Activated T-helper 1 cell treated with anti-CD3 and anti-CD28 coated beads, Interleukin-2, amount 50 U/mL, for 16 hours (primary cell): Measurements from ENCODE around the gene ERFL.
A peak's percentile ranks its signal among the peaks of the same experiment; 100 is the strongest.

ENCODE experiments used
- DNase-seq, 2 donors: peaks; one replicate each; pipeline ENCODE4 v3.0.0-alpha.2; 2020; ENCODE audit warnings: low read depth in 1 of 2, low spot score in 1 of 2

Gene ERFL

DNA sequence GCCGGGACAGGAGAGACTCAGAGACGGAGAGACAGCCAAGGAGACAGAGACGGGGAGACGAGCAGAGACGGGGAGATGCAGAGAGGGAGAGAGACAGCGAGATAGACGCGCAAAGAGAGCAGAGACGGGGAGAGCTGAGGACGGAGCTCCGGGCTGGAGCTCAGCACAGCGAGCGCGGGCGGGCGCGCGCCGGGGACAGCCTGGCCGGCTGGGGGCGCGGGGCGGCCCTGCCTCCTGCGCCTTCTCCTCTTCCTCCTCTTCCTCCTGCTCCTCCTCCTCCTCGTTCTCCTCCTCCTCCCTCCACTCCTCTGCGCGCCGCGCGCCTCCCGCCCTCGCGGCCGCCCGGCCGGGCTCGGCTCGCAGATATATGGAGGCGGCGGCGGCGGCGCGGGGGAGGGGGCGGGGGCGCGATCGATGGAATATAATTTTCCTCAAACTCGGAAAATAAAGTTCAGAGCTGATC, at the start of gene ERFL:
Gene ERFL, minus strand, starts transcription at position 229 of the 463 bp plus-strand sequence. CDS start 15,530 bp downstream, outside the sequence.
- no peak for DNase-seq

DNA sequence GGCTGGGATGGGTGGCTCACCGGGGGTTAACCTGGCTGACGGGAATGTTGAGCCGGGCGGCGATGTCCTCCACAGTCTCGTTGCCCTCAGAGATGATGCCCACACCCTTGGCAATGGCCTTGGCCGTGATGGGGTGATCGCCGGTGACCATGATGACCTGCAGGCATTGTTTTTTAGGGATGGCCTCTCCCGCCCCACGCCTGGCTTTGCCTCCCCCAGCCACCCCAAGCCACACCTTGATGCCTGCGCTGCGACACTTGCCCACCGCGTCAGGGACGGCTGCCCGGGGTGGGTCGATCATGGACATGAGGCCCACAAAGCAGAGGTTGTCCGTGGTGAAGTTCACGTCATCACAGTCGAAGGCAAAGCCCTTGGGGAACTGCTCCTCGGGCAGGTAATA, 49.7 kb upstream of the ERFL start:
- no peak for DNase-seq

DNA sequence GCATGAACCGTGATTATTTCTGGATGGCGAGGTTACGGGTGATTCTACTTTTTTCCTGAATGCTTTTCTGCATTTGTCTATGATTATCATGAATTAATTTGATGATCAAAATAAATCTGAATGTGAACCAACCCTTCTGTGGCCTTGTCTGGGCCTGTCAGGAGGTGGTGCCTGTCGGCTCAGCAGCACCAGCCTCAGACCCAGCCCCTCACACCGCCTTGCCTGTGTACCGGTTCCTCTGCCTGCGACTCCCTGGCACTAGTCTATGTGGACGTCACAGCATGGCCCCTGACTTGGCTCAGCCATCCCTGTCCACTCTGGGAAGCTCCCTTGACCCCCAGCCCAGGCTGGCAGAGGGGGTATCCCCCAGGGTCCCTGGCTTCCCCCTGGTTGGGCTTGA, 46.4 kb upstream of the ERFL start:
- DNase-seq: no peak

DNA sequence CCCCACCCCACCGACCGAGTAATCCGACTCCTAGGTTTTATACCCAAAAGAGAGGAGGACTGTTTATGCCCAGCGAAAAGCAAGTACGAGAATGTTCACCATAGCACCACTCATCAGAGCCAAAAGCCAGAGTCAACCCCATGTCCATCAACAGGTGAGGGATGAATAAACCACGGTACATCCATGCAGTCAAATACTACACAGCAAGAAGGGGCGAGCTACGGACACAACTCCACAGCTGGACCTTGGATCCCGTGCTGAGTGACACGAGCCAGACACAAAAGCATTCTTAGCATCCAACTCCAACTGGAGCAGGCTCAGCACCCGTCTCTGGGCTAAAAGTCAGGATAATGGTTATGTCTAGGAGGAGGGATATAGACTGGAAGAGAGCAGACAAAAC, 43.1 kb upstream of the ERFL start:
- no peak for DNase-seq

DNA sequence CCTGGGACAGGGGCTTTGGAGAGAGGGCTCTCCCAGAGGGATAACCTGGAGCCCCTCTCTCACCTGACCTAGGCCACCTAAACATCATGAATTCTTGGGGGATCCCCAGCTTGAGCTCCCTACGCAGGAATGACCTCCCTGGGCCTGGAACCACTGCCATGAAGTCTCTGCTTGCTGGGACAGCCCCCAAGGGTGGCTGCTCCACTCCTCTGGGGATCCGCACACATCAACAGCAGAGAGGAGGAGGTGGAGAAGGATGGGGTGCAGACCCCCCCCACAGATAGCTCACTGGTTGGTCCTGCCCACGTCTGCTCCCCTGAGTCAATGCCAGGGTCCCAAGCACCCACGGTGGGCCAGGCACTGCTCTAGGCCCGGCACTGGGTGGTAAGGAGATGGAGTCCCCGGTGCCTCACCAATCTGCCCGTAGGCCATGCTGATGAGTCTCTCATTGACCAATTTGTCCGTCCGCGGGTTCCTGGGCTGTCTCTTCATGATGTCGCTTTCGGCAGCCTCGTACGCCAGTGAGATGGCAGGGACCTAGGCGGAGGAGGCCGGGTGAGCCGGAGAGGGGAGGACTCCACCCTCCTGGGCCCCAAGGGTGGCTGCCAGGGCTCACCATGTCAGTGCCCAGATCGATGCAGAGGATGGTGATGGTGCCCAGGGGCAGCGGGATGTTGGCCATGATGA, 41.7 kb upstream of the ERFL start:
- no peak for DNase-seq

DNA sequence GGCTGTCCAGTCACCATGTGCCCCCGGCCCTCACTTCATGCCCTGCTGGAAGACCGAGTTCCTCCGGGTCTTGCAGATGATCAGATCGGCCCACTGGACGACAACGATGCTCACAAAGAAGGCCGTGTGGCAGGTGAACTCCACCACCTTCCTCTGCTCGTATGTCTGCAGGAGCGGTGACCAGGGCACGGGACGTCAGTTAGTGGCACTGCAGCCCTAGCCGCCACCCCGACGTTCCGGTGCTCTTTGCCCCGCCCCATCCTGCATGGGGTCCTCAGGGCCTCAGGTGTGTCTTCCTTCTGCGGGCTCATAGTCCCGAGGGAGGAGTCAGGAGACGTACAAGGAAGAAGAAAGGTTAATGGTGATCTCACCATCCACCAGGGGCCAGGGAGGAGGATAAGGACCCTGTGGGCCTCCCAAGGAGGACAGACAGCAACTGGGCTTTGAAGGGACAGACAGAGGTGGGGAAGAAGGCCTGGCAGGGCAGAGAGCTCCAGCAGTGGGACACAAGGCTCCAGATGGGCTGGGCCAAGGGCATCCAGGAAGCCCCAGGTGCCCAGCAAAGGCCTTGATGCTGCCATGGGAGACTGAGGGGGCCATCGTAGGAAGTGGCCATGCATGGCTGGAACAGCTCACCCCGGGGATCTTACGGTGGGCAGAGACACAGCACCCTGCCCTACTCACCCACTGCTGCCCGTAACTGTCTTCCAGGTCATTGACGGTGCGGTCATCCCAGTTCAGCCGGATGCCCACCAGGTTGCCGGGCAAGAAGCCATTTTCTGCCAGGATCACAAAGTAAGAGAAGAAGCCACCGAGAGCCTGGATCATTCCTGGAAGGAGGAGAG, 40.7 kb upstream of the ERFL start:
- DNase-seq: no peak

DNA sequence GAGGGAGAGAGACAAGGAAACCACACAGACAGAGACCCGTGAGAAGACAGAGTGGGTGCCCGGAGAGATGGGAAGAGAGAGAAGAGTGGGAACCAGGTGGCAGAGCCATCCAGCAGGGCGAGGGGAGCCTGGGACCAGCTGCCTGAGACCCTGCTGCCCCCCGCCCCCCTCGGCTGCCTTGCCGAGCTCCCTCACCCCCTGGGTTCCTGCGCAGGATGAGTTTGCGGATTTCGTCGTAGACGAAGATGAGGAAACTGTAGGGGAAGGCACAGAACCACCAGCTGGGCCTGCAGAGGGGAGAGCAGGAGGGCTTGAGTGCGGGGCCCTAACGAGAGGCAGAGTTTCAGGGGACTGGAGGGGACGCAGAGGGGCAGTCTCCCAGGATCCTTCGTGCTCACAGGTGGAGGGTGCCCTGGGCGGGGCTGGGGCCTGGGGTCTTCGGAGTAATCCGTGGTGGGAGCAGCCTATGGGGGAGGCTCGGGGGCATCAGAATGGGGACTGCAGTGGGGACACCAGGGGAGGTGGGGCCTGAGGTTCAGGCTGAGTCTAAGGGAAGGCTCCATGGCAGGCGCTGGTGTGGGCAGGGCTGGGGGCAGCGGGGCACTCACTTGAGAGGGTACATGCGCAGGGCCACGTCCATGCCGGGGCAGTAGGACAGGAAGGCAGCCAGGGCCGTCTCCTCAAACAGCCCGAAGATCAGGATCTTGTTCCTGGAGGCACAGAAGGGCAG, 39.0 kb upstream of the ERFL start:
- no peak for DNase-seq

DNA sequence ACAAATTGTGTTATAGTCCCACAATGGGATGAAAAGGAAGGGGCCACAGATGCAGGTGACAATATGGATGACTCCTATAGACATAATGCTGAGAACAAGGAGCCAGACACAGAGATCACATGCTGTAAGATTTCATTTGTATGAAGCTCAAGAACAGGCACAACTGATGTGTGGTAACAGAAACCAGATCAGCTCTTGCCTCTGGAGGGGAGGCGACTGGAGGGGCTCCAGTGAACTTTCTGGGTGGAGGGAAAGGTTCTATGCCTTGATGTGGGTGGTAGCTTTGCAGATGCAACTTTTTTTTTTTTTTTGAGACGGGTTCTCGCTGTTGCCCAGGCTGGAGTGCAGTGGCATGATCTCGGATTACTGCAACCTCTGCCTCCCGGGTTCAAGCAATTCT, 36.9 kb upstream of the ERFL start:
- no peak for DNase-seq

DNA sequence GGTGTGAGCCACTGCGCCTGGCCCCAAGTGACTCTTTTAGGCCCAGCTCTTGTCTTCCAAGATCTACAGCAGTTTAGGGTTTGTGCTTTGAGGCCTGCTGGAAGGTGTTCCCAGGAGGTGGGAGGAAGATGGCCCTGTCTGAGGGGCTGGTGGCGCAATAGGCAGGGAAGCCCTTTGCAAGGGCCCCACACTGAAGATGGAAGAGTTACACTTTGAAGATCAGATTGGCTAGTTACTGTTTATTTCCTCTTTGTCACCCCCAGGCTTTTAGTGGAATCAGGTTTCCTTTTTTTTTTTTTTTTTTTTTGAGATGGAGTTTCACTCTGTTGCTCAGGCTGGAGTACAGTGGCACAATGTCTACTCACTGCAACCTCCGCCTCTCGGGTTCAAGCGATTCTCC, 32.7 kb upstream of the ERFL start:
- no peak for DNase-seq

DNA sequence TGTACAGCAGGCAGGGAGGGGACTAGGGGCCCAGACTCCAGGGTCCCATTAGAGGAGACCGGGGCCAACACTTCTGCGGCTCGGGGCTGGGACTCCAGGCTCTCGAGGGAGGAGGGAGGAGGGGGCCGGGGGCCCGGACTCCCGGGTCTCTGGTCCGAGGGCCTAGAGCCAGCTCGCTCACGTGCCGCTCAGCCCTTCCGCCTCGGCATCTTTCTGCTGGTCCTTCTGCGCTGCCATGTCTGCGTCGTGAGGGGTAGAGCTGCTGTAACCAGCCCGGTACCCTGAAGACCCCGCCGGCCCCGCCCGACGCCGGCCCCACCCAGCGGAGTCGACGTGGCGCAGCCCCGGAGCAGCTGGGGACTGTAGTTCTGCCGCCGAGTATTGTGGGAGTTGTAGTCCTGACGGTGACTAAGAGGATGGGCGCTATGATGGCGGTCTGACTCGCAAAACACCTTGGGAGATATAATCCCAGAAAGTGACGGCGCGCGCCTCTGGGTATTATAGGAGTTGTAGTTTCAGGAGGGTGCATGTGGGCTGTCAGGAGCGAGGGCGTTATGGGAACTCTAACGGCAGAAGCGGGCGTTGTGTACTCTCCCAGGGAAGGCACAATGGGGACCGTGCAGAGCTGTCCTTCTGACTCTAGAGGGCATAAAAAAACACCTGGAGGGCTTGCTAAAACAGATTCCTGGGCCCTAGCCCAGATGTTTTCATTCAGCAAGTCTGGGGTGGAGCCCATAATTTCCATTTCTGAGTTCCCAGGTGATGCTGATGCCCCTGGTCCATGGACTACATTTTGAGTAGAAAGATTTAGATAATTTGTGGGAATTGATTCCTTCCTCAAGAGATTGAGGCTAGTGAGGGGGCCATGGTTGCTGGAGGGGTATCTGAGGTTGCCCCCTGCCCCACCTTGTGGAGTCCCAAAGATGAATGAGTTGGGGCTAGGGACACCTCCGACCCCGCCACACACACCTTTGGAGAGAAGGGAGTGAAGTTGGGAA, 31.1 kb upstream of the ERFL start, which contains the start of gene RABAC1:
Gene RABAC1, minus strand, starts transcription at position 266 of the 998 bp plus-strand sequence. Its CDS starts 29 bp downstream, at position 237.
- peak; percentile 72 to 79 for DNase-seq

DNA sequence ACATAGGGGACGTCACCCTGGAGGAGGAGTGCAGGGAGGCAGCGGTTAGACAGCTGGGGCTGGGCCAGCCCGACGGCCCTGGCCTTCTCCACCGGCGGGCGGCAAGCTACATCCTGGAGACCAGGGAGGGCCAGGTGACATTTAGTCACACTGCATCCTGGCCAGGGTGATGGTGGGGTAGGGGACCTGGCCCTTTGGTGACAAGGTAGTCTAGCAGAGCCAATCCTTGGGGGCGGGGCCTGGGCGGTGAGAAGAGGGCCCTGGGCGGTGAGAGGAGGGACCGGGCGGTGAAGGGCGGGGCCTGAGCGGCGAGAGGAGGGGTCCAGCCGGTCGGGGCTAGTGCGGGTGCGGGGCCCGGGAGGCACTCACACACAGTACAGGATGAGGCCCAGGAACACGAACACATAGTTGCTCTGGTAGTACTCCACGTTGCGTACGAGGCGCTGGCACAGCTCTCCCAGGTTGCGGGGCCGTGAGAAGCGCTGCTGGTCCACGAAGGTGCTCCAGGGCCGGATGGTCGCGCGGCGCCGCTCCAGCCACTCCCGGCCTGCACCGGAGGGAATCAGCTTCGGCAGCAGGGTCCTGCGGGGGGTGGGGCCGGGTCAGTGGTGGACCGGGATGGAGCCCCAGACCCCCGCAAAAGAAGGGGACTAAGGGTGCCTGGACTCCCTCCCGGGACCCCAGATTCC, 30.3 kb upstream of the ERFL start:
- DNase-seq: peak; percentile 65 to 71

DNA sequence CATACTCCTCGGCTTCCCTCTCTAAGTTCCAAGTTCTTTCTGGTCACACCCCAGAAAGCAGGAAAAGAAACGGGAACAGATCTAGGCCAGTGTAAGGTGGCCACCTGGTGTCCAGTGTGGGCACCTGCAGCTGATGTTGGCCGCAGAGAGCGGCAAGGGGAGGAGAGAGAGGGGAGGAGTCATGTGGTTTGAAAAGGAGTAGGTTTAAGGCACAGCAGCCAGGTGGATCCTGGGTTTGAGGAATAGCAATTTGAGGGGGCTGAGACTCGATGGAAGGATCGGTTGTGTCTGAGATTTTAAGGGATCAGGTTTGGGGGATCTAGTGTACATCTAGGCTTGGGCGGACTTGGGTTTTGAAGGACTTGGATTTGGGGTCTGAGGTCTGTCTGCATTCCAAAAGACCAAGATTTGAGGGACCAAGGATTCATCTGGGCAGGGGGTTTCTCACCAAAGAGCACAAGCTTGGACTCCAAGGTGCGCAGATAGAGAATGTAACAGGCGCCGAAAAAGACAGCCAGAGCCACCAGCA, 29.7 kb upstream of the ERFL start:
- DNase-seq: no peak

DNA sequence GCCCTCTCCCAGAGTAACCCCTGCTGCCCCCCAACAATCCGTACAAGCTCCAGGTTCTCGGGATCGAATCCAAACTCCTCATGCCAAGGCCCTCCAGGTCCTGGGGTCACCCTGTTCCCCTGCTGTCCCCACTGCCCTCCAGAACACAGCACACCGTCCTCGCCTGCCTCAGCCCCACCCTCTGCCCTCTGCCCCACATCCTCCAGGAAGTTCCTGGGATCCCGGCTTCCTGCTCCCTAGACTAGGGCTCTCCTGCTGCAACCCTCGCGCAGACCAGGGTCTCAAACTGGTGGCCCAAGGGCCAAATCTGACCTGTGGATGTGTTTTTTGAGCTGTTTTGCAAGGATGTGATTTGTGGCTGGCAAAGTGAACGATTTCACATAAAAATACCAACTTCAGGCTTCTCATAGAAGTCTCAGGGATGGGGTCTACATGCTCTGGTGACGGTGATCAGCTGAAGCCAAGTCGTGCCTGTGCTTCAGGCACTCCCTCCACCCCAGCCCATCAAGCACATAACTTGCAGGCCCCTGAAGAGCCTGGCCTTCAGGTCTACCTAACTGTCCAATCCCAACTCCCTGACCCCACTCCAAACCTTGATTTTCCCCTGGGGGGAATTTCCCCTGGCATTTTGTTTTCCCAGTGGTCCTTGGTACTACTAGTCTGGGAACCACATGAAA, 29.1 kb upstream of the ERFL start:
- no peak for DNase-seq

DNA sequence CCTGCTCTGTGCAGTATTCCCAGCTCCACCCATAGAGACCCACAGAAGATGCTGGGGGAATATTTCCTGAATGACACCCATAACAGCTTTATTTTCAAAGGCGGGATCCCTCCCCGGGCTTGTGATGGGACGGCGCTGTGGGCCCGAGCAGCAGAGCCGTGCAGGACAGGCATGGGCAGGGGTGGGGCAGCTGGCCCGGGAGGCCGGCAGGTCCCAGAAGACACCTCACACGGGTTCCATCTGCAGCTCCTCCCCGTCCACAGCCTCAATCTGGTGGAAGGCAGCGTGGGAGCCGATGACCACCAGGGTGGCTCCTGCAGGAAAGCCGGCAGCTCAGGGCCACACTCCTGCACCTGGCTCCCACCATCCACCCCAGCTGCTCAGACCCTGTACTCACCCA, 28.4 kb upstream of the ERFL start:
- DNase-seq: no peak

DNA sequence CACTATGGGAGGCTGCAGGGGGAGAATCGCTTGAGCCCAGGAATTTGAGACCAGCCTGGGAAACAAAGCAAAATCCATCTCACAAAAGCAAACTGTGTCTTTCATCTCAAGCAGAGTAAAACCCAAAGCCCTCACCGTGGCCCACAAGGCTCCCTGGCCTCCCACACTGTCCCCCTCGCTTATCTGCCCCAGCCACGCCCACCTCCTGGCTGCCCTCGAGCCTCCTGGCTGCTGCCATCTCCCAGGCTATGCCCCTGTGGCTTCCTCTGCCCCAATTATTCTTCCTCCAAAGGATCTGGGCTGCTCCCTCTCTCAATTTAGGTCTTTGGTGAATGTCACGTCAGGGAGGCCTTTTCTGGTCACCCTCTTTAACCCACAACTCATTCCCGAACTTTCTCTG, 27.3 kb upstream of the ERFL start:
- no peak for DNase-seq

DNA sequence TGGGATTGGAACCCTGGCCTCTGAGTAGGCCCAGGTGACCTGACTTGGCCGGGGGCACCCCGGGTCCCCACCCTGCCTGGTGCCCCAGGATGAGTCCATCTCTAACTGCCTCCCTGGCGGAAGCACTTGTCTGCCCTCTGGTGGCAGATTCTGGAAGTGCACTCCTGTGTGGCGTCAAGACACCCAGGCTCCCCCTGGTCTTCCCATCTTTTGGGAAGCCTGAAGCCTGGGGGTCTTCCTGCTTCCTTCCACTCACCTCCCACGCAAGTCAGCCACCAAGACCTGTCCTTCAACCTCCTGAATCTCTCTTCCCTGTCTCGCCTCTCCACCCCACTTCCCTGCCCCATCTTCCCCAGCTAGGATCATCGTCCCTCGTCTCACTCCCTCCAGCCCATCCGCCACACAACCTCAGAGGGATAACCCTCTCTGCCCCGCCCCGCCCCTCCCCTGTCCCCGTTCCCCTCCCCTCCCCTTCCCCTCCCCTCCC, 23.5 kb upstream of the ERFL start:
- peak; percentile 80 to 91 for DNase-seq

DNA sequence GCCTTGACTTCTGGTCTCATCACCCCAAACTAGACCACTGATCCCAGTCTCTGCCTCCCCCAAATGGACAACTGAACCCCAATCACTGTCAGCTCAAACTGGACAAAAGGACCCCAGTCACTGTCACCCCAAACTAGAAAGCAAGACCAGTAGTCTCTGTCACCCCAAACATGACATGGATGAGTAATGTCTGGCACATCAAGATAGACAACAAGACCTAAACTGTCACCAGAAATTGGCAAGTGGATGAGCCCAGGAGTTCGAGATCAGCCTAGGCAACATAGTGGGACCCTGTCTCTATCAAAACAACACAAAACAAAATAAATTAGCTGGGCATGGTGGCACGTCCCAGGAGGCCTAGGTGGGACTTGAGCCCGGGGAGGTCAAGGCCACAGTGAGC, 18.8 kb upstream of the ERFL start:
- no peak for DNase-seq

DNA sequence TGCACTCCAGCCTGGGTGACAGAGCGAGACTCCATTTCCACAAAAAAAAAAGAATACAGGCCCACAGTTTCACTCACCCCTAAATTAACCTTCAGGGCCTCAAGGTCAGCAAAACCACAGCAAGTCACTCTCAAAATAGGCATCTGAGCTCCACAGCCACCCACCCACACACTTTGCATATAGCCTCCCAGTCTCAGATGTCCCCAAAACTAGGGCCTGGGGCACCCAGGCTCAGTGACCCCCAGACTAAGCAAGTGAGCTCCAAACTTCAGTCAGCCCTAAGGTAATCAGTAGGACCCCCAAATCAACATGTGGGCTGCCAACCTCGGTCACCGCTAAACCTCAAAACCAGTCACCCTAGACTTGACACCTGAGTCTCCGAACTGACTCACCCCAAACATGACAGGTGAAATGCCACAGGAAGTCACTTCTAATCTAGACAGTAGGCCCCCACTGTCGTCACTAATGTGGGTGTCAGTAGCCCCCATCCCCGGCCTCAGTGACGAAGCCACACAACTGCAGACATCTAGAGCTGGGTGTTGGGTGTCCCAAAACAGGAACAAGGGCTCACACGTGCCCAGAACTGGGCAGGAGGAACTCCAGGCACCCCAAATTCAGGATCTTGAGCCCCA, 17.0 kb upstream of the ERFL start:
- peak; percentile 69 to 80 for DNase-seq
